ENCODE measurements around the gene LRRC75A.

DNA sequence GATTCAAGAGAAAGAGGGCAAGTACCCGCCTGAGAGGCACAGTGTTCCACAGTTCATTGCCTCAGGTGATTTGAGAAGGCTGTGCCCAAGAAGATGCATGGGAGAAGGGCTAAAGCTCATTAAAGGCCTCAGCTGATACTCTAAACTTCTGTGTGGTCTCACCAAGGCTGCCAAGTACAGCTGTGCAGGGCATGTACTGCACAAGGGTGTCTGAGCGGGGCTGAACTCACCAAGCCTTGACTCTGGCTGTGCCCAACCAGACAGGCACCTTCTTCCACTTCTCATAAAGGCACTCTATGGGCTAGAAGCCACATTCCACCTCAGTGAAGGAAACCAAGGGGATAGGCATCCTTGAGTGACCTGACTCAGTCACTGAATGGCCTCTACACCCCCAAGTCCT is 12.7 kb downstream of the LRRC75A start:
- TF ChIP-seq, protein P1, sequence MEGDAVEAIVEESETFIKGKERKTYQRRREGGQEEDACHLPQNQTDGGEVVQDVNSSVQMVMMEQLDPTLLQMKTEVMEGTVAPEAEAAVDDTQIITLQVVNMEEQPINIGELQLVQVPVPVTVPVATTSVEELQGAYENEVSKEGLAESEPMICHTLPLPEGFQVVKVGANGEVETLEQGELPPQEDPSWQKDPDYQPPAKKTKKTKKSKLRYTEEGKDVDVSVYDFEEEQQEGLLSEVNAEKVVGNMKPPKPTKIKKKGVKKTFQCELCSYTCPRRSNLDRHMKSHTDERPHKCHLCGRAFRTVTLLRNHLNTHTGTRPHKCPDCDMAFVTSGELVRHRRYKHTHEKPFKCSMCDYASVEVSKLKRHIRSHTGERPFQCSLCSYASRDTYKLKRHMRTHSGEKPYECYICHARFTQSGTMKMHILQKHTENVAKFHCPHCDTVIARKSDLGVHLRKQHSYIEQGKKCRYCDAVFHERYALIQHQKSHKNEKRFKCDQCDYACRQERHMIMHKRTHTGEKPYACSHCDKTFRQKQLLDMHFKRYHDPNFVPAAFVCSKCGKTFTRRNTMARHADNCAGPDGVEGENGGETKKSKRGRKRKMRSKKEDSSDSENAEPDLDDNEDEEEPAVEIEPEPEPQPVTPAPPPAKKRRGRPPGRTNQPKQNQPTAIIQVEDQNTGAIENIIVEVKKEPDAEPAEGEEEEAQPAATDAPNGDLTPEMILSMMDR (IDR thresholded peaks at IDR 0.05), result no peak
- no peak for TF ChIP-seq POLR2A (IDR thresholded peaks at IDR 0.05)

Data from uterus (tissue), 2 donors.